Pancreas (tissue), 10 donors: ENCODE results near the gene ANKFY1. TPM values are rescaled to one million over a fixed set of nuclear protein-coding genes. Genes with fewer than 3 reads are reported as not detected.

Source experiments
- ATAC-seq, 4 donors: fragments of 200-7000 bp; cut with Tn5 transposase; one replicate each; pipeline versions ENCODE4 v1.8.0 to v1.9.1; 2020; ENCODE audit warnings: mild to moderate bottlenecking in 4 of 4, moderate library complexity in 4 of 4
- DNase-seq, 6 donors: peaks; one replicate each; pipeline ENCODE4 v3.0.0-alpha.2; 2020
- FAIRE-seq: peaks from 2 replicates; lab custom pipeline; 2012; peaks lifted over from hg19 to GRCh38; lab: Jason Lieb, UNC
- H3K27ac ChIP-seq, 4 donors: fragments of 200-600 bp; sonication (generic); 1 replicate in 3 of 4; 2 replicates in 1 of 4; pipeline versions ENCODE4 v1.5.0 to v1.8.0; 2020
- H3K27me3 ChIP-seq, 4 donors: fragments of 200-600 bp; one replicate each; pipeline ENCODE4 v1.8.0; 2021
- H3K36me3 ChIP-seq, 3 donors: fragments of 200-600 bp; sonication (generic) in 1 of 3; one replicate each; pipeline versions ENCODE4 v1.5.0 to v1.8.0; 2020 to 2021
- H3K4me1 ChIP-seq, 3 donors: fragments of 200-600 bp; one replicate each; pipeline ENCODE4 v1.8.0; 2021
- H3K4me3 ChIP-seq, 4 donors: fragments of 200-600 bp; sonication (generic) in 2 of 4; one replicate each; pipeline versions ENCODE4 v1.5.0 to v1.8.0; 2020 to 2021
- H3K9me3 ChIP-seq, 4 donors: fragments of 200-600 bp; one replicate each; pipeline ENCODE4 v1.8.0; 2021
- WGBS, 2 donors: extraction: QIAGEN DNeasy Blood & Tissue Kit; methylation state at CpG; one replicate each; pipeline ENCODE4 v1.1.7; 2013; 5-methylcytosine and 5-hydroxymethylcytosine counted together
- intact Hi-C, 3 donors: fragments of 100-400 bp; cut with DNase I; formaldehyde crosslinking; loops; one replicate each; pipeline versions ENCODE4 v1.11.1 to v1.14.2; 2022
- polyA plus RNA-seq, 2 donors: library from polyadenylated mRNA; stranded (reverse); fragments of 200-250 nt; gene quantifications; one replicate each; pipeline ENCODE4 v1.2.3, GENCODE V29; 2013
- total RNA-seq, 6 donors: library from RNA; stranded (reverse); fragmentation: NEBNext Ultra II Directional in 4 of 6; extraction: Animal tissue kit (Norgen Biotek cat#: 25700) in 4 of 6; gene quantifications; one replicate each; pipeline versions ENCODE4 v1.2.1 to v1.2.4, GENCODE V29; 2021 to 2023
- TF ChIP-seq, protein P1 (sequence below), 4 donors: fragments of 200-600 bp; sonication (generic) in 3 of 4; IDR thresholded peaks; one replicate each; pipeline versions ENCODE4 v1.5.0 to v1.8.0; 2021; ENCODE audit warnings: antibody characterized with exemption in 4 of 4
- donor health status: healthy with polysubstance abuse.
- donor health status: DM: no; HTN: no; CAD: no; lungs with moderate emphysema.
- donor health status: DM: no; HTN: no; CAD: no.
- donor health status: control.
- donor health status: control.
- donor health status: Bipolar disorder and iron deficiency.
- donor health status: DM: yes; HTN: yes; CAD: no.
- donor health status: DM: no; HTN: no; CAD: no.
- donor health status: DM: no; HTN: no; CAD: no.
- donor health status: DM: yes; HTN: yes; CAD: no.

Gene ANKFY1
- total and polyA plus RNA-seq, 8 donors = 11.3 to 30.3 (median 13.9) TPM

DNA sequence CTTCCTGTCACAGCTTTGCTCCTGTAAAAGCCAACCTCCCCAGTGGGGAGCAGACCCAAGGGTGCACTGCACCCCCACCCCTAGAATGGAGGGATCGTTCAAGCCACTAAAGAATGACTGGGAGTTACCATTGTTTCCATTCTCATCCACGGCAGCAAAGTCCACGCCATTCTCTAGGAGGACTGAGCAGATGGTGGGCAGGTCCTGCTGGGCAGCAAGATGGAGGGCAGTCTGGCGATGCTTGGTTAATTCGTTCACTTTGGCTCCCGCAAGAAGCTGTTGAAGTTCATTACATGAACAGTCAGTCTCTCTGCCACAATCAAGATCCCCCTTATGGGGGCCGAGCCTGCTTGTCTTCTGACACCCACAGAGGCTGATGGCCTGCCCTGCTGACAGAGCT lies 90.0 kb downstream of the ANKFY1 start:
- no peaks in the 10 kb centered on the region for H3K4me1 ChIP-seq
- 92 to 98% methylated on average over 7 of the region's 7 CpGs for WGBS, 2 donors
- no peaks in the 10 kb centered on the region for H3K27me3 ChIP-seq
- peaks cover 0 to 76% (median 30%) of the 10 kb centered on the region in 3 donors for H3K36me3 ChIP-seq
- TF ChIP-seq, protein P1, sequence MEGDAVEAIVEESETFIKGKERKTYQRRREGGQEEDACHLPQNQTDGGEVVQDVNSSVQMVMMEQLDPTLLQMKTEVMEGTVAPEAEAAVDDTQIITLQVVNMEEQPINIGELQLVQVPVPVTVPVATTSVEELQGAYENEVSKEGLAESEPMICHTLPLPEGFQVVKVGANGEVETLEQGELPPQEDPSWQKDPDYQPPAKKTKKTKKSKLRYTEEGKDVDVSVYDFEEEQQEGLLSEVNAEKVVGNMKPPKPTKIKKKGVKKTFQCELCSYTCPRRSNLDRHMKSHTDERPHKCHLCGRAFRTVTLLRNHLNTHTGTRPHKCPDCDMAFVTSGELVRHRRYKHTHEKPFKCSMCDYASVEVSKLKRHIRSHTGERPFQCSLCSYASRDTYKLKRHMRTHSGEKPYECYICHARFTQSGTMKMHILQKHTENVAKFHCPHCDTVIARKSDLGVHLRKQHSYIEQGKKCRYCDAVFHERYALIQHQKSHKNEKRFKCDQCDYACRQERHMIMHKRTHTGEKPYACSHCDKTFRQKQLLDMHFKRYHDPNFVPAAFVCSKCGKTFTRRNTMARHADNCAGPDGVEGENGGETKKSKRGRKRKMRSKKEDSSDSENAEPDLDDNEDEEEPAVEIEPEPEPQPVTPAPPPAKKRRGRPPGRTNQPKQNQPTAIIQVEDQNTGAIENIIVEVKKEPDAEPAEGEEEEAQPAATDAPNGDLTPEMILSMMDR (IDR thresholded peaks at IDR 0.05) = no peak
- no peak for ATAC-seq
- no peak for FAIRE-seq
- no peak for DNase-seq
- no peak overlapping the region for H3K27ac ChIP-seq
- intact Hi-C loops = no loop called here
- no peaks in the 10 kb centered on the region for H3K9me3 ChIP-seq
- H3K4me3 ChIP-seq = no peak overlapping the region

DNA sequence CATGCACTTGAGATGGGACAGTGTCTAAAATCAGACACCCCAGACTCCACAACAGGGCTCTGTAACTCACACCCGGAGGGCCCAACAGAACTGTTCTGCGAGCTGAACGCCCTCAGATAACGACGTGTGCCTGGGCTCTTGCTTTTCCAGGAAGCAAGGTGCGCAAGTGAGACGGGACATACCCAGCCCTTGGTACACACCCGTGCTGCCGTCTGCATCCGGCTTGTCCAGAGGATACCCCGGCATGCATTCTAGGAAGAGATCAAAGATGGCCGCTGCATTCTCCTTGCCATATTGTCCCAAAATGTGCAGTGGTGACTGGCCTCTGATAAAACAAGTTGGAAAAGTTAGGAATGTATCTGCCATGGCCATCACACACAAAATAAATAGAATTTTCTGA lies 91.4 kb downstream of the ANKFY1 start:
- H3K27me3 ChIP-seq = no peaks in the 10 kb centered on the region
- intact Hi-C loops = no loop called here
- no peak overlapping the region for H3K27ac ChIP-seq
- no peak overlapping the region for H3K4me3 ChIP-seq
- ATAC-seq = no peak
- peaks cover 0 to 76% (median 32%) of the 10 kb centered on the region in 3 donors for H3K36me3 ChIP-seq
- no peak for FAIRE-seq
- no peak for DNase-seq
- 92% methylated on average over 12 of the region's 12 CpGs for WGBS, 2 donors
- TF ChIP-seq, protein P1 (IDR thresholded peaks at IDR 0.05) = no peak
- no peaks in the 10 kb centered on the region for H3K4me1 ChIP-seq
- H3K9me3 ChIP-seq = no peaks in the 10 kb centered on the region

DNA sequence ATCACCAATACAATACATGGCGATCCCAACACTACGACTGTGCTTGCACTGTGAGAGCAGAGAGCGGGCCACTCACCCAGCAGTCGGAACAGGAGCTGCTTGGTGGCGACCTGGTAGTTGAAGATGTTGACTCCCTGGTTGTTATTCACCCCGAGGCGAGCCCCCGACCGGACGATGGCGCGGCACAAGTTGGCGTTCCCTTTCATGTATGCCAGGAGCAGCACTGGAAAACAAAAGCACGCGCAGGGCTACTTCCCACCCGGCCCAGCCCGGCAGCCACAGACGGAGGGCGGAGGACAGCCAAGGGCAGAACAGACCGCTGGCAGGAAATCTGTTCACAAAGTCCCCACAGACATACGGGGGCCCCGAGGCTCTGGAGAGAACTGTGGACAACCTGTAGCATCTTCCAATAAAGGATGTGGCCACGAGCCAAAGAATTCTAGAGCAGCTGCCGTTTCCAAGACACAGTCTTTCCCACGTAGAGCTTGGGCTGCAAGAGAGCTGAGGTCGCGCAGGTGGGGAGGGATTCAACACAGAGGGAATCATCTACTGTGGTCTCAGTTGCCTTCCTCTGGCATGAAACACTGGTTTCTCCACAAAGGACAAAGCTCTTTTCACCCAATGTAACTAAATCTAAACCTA lies 93.0 kb downstream of the ANKFY1 start:
- ATAC-seq (no peak), FAIRE-seq (no peak)
- no peaks in the 10 kb centered on the region for H3K9me3 ChIP-seq

DNA sequence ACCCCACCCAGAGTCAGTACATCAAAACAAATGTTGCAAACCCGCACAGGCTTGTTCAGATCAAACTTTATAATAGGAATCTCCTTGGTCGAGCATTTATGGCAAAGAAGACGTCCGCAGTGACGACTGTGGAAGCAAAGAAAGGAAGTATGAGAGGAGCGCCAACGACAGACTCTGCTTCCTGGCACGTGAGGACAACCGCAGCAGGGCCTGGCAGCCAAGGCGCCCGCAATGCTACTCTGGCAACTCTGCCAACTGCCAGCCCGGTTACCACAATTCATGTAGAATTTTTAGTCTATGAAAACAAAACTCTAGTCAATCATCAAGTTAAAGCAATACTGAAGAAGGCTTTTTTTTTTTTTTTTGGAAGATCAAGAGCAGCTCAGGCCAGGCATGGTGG lies 96.0 kb downstream of the ANKFY1 start:
- intact Hi-C loops = no loop called here
- TF ChIP-seq, protein P1 (IDR thresholded peaks at IDR 0.05) = no peak
- no peak overlapping the region for H3K27ac ChIP-seq
- no peaks in the 10 kb centered on the region for H3K27me3 ChIP-seq
- no peaks in the 10 kb centered on the region for H3K9me3 ChIP-seq
- WGBS, 2 donors = 88 to 93% methylated on average over 12 of the region's 12 CpGs
- ATAC-seq (no peak), DNase-seq (no peak), FAIRE-seq (no peak)
- no peak overlapping the region for H3K4me3 ChIP-seq
- H3K36me3 ChIP-seq = peaks cover 0 to 75% (median 11%) of the 10 kb centered on the region in 3 donors
- no peaks in the 10 kb centered on the region for H3K4me1 ChIP-seq

More for the DNA sequence above, 93.0 kb downstream of the ANKFY1 start:
- Histone ChIP-seq H3K36me3 (peaks cover 0 to 73% (median 25%) of the 10 kb centered on the region in 3 donors), H3K27me3 (no peaks in the 10 kb centered on the region), H3K27ac (no peak overlapping the region), H3K4me1 (no peaks in the 10 kb centered on the region), H3K4me3 (no peak overlapping the region)
- 89 to 93% methylated on average over 27 of the region's 27 CpGs for WGBS, 2 donors
- TF ChIP-seq, protein P1 (IDR thresholded peaks at IDR 0.05) = no peak
- no peak for DNase-seq
- intact Hi-C loops = no loop called here

DNA sequence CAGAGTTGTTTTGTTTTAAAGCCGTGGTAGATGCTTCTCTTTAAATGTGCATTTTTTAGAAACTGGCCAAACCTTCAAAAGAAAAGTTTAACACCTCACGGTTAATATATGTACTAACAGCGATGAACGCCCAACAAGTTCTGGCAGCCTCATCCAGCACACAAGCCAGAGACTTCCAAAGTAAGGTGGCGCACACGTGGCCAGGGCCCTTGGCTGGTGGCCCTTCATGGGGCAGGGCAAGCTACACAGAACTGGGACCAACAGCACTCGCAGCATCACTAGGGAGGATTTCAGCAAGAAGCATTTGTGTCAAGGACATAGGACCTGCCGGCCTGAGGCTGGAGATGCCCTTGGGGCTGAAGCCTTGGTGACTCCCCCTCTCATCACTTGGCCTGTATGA lies 97.4 kb downstream of the ANKFY1 start:
- no peaks in the 10 kb centered on the region for H3K4me1 ChIP-seq
- intact Hi-C loops = no loop called here
- H3K36me3 ChIP-seq = peaks cover 0 to 61% (median 11%) of the 10 kb centered on the region in 3 donors
- H3K9me3 ChIP-seq = no peaks in the 10 kb centered on the region
- no peak for ATAC-seq
- no peak overlapping the region for H3K27ac ChIP-seq
- no peaks in the 10 kb centered on the region for H3K27me3 ChIP-seq
- no peak for FAIRE-seq
- TF ChIP-seq, protein P1 (IDR thresholded peaks at IDR 0.05) = no peak
- DNase-seq = no peak
- no peak overlapping the region for H3K4me3 ChIP-seq
- WGBS, 2 donors = 89% methylated on average over 8 of the region's 8 CpGs
